GM18526 (cell line): ENCODE data around the gene THSD1.

ENCODE experiments used
- POLR2A ChIP-seq: IDR thresholded peaks from 3 replicates; pipeline ENCODE4 v1.6.1; 2011; ENCODE audit not compliant: insufficient read length; ENCODE audit errors: extremely low read depth

Gene THSD1

DNA sequence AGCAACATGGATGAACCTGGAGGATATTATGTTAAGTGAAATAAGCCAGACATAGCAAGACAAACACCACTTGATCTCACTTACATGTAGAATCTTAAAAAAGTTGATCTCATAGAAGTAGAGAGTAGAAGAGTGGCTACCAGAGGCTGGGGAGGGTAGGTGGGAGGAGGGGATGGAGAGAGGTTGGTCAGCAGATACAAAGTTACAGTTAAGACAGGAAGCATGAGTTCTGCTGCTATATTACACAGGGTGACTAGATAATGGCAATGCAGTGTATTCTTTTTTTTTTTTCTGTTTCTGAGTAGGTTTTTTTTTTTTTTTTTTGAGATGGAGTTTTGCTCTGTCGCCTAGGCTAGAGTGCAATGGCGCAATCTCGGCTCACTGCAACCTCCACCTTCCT is 15.2 kb upstream of the THSD1 start:
- no peak for TF ChIP-seq POLR2A

DNA sequence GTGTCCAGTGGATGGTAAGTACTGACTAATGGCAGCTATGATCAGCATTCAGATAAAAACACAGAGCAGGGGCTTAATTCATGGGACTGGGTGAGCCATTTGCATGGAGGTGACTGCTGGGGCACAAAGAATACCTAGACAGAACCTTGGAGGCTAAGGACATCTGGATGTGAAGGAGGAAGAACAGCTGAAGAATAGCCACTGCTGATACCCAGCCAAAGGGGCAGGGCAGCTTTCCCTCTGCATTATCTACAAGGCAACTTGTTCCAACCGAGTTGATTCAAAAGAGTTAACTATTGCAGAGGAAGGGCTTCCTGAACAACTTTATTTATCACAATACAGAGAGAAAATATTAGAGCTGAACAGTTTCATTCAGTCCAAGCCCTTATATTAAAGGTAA is 13.1 kb upstream of the THSD1 start:
- TF ChIP-seq POLR2A: no peak

DNA sequence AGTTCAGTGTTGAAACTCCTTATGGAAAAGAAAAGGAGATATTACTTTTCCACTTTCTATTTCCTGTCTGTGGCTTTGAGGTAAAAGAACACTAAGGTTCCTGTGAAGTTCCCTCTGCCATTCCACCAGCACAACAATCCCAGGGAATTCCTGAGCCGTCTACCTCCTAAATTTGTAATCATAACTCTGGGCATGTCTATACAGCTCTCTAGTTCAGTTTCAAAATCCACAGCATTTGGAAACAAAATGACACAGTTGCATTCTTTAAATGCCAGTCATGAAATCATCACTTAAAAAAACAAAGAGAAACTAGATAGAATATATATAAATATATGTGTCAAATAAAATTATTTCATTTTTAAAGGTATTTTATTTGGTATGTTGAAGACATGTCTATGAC is 9.0 kb upstream of the THSD1 start:
- TF ChIP-seq POLR2A: no peak

DNA sequence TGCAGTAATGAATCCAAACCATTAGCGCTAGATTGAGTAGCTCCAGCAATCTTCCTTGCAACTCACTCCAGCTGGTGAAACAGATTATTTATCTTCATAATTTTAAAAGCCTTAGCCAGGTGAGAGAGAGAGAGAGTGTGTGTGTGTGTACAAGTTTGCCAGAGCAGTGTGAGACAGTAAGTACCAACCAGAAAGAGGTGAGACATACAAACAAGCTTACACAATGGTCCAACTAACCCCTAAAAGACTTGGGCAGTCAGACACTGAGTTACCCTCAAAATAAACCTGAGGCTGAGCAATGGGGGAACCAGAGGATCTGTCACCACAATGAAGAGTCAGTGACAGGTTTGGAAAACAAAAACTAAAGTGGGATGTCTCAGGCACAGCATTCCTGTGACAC is 8.1 kb upstream of the THSD1 start:
- TF ChIP-seq POLR2A: no peak

DNA sequence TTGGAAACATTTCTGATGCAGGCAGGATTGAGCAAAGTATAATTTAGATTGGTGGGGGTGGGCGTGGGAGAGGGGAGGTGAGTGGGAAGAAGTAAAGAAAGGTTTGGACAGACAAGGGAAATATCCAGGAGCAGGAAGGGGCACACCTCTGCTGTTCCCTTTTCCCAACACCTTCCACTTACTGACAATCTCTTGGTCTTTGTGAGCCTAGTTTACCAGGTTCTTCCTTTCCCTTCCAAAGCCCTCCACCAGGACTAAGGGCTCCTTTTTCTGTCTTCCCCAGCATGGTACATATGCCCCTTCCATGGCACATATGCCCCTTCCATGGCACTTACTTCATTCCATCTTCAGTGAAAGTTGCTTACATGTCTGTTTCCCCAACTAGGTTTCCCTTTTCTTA is 6.2 kb upstream of the THSD1 start:
- TF ChIP-seq POLR2A: no peak

DNA sequence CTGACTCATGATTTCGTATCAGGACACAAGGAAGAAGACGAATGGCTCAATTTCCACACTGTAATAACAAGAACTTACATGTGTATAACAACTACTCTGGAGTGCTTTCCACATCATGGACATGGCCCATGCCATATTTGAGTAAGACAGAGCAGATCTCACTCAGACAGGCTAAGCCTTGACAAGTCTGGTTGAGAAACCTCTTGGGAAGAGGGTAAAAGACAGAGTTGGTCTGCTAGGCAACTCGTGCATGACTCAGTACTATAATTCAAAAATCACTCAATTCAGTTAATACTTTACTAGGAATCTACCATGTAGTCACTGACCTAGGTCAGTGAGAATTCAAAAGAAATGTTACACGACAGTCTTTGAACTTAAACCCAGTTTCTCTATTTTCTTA is 5.7 kb upstream of the THSD1 start:
- no peak for TF ChIP-seq POLR2A

DNA sequence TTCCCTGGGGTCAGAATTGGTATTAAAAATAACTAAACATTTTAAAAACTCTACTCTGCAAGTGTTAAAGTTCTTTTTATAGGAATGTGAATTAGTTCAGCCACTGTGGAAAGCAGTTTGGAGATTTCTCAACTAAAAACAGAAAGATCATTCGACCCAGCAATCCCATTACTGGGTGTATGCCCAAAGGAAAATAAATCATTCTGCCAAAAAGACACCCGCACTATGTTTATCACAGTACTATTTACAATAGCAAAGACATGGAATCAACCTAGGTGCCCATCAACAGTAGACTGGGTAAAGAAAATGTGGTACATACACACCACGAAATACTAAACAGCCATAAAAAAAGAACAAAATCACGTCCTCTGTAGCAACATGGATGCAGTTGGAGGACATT is 657 bp upstream of the THSD1 start:
- no peak for TF ChIP-seq POLR2A

DNA sequence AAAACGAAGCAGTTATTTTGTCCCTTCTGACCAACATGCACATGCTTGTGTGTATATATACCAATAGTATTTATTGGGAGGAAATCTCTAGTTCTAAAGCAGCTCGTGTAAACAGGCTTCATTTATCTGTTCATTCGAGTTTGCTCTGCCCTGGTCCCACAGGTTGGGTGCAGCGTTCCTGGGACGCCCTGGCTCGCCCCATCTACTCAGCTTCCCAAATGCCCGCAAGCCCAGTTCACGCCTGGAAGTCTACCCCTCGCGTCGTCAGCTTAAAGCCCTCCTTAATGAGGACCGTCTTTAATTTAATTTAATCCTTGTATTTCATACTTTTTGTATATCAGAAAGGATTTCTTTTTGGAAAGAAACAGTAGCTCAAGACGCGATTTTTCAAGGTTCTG is 604 bp downstream of the THSD1 start:
- TF ChIP-seq POLR2A: no peak

DNA sequence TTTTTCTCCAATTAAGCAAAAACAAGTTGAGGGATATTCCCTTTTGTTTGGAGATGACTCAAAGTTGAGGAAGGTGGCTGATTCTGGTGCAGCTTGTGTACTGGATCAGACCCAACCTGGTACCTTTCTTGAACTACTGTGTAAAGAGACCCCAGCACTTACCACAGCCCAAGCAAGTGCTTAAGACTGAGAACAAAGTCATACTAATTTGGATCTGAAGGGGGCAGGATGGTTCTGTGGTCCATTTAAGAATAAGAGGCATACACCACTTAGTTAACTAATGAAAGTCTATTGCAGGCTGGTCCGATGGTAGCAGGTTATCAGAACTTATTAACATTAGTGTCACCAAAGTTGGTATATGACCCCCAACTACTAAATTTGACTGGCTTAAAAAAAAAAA is 6.3 kb downstream of the THSD1 start:
- TF ChIP-seq POLR2A: no peak

DNA sequence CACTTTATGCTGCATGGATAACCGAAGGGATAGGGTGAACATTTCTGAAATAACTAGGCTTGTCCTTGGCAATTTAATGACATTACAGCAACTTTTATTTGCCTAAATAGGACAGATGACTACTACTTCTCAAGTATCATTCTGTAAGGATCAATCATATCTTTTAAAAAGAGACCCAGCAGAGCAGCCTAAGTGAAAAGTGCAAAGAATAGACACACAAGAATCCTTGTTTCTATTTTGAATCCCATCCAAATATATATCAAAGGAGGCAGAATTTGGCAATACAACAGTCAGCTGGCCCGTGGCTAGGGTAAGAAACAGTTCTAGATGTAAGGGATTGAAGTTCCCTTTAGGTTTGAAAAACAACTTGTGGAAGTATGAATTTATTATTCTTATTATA is 6.9 kb downstream of the THSD1 start:
- TF ChIP-seq POLR2A: no peak

DNA sequence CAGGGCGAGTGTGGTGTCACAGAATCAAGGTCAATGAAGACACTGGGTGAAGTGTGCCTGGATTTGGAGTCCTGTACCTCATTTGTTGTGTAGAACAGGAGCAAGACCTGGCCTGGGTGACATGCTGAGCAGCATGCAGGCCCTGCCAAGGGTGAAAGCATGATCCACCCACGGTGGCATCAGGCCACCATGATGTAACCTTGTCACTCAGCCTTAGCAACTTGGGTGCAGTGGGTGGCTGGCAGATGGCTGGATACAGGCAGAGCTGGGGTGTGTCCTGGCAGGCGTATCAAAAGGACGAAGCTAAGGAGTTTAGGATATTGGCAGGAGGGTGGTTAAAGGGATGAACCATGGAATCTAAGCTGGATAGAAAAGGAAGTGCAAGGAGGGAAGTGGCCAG is 10.3 kb downstream of the THSD1 start:
- TF ChIP-seq POLR2A: no peak

DNA sequence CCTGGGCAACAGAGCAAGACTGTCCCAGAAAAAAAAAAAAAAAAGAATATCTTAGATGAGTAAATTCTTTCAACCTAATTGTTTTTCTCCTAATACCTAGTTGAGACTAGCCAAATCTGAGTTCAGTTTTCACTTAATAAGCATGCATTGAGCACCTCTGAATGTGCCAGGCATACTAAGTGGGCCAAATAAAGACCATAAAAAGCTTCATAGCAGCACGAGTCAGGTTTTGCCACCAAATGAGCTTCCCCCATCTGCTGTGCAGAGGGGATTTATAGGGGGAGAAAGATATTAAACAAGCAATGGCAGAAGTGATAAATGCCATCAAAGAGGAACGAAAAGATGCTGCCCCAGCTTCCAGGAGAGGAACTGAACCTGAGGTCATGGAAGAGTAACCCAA is 11.4 kb downstream of the THSD1 start:
- TF ChIP-seq POLR2A: no peak

DNA sequence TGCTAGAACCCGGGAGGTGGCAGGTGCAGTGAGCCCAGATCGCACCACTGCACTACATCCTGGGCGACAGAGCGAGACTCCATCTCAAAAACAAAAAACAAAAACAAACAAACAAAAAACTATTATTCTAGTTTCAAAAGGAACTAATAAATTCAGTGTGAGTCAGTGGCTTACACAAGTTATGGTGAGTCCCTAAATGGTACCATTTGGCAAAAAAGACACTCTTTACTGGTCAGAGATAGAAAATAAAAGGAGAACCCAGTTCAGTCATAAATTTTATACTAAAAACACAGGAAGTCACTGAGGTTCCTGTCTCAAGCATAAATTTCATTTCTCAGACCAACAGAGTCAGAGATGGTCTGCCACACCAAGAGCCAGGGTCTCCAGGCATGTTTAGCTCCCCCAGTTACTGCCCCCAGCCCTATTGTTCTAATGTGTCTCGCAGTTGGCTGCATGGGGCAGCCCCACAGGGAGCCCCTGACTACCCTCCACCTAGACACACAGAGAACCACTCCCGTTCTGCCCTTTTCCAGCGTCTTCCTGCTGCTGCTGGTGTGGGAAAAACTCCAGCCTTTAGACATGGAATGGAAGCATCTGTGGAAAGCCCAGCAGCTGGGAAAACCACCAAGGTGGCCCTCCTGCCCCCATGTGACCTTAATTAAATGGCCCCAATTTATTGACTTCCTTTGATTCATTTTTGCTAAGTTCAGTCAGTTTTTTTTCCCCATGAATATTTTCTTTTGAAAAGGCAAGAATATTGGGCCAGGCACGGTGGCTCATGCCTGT is 12.2 kb downstream of the THSD1 start:
- no peak for TF ChIP-seq POLR2A

DNA sequence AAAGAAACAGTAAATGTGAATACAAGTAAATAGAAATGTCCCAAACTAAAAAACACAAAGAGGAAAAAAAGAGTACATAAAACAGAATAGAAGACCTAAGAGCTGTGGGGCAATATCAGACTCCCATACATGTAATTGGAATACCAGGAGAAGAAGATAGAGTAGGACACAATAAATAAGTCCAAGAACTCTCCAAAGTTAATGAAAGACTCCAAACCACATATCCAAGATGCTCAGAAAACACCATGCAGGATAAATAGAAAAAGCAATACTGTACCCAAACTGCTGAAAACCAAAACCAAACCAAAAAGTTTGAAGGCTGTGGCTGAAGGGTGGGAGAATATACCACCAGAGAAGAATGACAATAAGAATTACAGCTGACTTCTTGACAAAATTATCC is 18.3 kb downstream of the THSD1 start:
- TF ChIP-seq POLR2A: no peak

DNA sequence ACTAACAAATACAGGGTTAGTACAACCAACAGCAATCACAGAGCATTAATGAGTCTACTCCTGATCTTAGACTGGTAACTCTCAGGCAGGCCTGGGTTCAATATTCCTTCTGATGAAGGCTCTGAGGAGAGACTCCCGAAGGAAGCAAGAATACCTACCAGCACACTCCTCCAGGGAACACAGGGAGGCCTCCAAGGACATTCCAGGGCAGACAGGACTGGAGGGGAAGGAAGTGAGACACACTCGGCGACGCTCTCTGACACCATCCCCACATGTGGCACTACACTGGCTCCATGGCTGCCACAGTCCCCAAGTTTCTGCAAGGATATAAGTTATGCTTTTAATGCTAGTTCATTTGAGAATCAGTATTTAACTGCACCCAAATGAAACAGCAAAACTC is 20.1 kb downstream of the THSD1 start:
- TF ChIP-seq POLR2A: no peak

DNA sequence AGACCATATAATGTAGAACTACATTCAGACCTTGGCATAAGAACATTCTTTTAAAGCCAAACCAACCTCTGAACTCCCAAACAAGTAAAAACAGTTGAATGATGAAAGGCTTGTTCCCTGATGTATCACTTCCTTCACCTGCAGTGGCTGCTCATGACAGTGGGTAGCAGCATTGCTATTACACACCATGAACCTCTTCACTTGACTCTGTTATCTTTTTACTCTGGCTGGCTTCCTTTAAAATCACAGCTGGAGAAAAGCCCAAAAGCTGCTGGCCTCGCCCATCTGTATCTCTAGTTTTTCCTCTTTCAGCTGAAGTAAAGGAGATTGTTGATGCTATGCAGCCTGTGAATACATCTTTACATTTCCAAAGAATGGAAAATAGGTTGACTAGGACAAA is 22.6 kb downstream of the THSD1 start:
- TF ChIP-seq POLR2A: no peak

DNA sequence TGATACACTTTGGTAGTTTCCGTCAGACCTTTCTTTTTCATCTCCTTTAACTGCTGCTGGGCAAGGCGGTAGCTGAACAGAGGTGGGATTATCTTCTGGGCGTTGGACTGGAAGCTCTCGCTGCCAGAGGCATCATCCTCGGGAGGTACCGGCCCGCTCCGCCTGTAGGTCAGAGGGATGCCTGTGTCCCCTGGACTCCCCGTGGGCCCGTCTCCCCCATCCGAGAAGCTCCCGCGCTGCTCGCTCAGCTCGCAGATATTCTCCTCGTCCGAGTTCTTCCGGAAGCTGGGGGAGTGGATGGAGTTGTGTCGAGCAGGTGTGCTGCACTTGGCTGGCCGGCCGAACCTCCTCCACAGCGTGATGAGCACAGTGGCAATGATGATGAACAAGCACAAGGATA is 27.7 kb downstream of the THSD1 start:
- no peak for TF ChIP-seq POLR2A
